8988T (cell line): Measurements from ENCODE around the gene CTIF.
A peak's percentile ranks its signal among the peaks of the same experiment; 100 is the strongest.

ENCODE experiments used
- DNase-seq: peaks from one replicate; pipeline ENCODE4 v3.0.0; 2011

CTIF gene

GRCh38 chr18:48896326-48896874, 357.6 kb downstream of the CTIF start:
- no peak for DNase-seq

- DNase-seq = no peak
These were observed 358.2 kb downstream of the CTIF start for GRCh38 chr18:48896875-48897511.

- no peak for DNase-seq
These were observed 358.7 kb downstream of the CTIF start for GRCh38 chr18:48897531-48897930.

- DNase-seq = no peak
These were observed 359.7 kb downstream of the CTIF start for GRCh38 chr18:48898521-48898920.

GRCh38 chr18:48899558-48900174, 360.8 kb downstream of the CTIF start:
- DNase-seq = no peak

- DNase-seq = no peak
These were observed 361.6 kb downstream of the CTIF start for GRCh38 chr18:48900469-48900868.

GRCh38 chr18:48901145-48902022, 362.6 kb downstream of the CTIF start:
- DNase-seq = no peak

GRCh38 chr18:48902023-48902855, 363.4 kb downstream of the CTIF start:
- DNase-seq = peak; percentile 76

- no peak for DNase-seq
These were observed 364.2 kb downstream of the CTIF start for GRCh38 chr18:48902856-48903601.

GRCh38 chr18:48904091-48904490, 365.3 kb downstream of the CTIF start:
- DNase-seq = no peak

- DNase-seq = no peak
These were observed 366.1 kb downstream of the CTIF start for GRCh38 chr18:48904847-48905394.

GRCh38 chr18:48905513-48905912, 366.7 kb downstream of the CTIF start:
- no peak for DNase-seq

- DNase-seq = no peak
These were observed 370.1 kb downstream of the CTIF start for GRCh38 chr18:48908916-48909315.

- no peak for DNase-seq
These were observed 370.9 kb downstream of the CTIF start for GRCh38 chr18:48909721-48910120.

- DNase-seq = no peak
These were observed 372.2 kb downstream of the CTIF start for GRCh38 chr18:48910972-48911545.
